Eye (tissue), 1 donor: ENCODE measurements around the gene RAB11FIP5.

Experiments
- DNase-seq: peaks from one replicate; pipeline ENCODE4 v3.0.0-alpha.2; 2015

Gene RAB11FIP5

DNA sequence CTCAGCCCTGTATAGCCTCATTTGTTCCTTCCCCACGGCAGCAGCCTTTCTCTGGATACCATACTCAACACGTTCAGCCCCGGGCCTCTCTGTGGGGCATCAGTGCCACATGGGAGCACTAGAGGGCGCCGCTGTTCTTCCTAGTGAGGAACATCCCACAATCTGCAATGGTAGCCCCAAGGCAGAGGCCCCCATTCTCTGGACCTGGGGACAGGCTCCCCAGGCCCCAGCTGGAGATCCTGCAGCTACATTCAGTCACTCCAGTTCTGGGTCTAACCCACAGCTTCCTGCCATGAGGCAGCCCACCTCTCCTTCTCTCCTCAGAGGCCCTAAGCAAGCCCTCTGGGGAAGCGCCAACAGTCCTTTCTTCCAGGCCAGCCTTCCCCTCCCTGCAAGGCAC is 27.1 kb downstream of the RAB11FIP5 start:
- DNase-seq: peak; percentile 89

DNA sequence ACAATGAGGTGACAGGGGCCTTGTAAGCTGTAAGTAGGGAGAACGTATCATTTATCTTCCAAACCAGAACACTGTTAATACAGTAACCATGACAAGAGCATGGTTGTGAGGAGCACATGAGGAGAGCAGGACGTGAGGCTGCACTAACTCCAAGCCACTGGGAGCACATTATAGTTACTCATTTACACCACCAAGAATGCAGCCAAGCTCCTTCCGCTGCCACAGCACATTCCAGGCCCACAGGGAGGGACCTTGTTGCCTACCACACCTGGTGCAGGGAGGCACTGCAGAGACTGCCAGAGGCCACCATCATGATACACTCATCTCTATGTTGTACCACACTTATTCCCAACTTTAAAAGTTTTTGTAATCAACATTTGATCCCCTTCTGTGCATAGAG is 27.8 kb downstream of the RAB11FIP5 start:
- DNase-seq: no peak

DNA sequence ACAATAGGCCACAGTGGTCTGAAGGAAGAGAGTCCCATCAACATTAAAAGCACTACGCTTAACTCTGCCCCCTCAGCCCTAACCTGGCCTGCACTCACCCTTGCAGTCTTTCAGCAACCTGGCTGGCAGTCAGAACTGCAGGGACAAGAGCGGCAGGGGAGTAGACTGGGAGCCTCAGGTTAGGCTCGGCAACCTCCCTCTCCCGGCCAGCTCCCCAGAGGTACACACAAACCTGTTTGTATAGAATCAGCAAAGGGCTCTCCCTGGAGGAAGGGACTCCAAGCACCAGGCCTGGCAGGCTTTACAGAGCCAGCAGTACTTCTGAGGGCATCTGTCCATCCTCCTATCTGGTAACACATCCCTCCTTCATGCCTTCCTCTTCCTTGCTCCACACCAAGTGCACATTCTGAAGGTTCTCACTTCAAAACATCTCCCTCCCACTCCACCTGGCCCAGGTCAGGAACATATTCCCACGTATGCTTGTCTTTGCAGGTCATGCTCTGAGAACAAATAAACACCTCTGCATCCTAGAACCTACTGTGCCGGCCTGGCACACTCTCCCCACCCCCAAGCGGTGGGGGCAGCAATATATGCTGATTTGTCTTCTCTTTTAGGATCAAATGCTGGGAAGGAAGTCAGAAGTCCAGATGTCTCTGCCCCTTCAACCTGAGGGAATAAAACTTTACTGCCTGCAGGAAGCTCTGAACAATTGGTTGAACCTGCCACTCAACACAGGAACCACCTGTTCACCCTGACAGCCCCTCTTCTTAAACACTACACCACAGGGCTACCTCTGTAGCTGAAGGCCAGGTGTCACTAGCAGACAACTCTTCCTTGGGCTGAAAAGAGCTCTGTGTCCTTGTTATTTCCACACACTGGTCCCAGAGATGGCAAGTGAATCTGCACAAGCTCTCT is 28.6 kb downstream of the RAB11FIP5 start:
- DNase-seq: no peak

DNA sequence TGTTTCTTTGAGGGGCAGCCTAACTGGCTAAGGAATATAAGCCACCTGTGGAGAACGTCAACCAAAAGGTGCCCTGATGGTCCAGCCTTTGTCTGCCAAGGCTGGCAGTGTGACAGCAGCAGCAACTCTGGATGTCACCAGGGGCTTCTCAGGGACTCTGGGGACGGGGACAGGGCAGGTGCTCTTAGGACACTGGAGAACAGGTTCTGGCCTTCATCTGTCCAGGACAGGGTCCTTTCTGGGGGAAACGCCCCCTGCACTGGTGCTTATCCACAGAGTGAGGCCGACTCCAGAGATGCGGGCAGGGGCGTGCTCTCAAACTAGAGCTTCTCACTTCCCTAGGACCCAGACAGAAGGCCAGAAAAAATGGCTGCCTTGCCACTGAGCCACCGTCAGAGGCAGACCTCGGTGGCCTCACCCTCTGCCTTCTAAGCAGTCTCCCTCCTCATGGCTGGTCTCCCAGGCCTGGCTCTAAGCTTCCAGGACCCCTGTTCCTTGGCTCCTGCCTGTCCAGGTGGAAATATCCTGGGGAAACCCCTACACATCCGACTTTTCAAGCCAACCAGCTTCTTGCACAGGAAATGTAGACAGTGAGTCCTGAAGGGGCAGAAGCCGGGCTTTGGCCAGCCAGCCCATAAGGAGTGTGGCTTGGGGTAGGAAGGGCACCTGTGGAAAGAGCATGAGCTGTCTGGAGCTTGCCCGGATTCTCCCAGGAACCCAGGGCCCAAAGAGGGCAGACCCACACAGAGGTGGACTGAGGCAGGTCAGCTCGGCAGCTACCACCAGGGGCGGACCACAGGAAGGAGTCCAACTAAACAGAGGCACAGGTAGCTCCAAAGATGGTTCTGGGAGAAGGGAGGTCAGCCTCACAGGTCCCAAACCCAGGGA is 30.0 kb downstream of the RAB11FIP5 start:
- no peak for DNase-seq

DNA sequence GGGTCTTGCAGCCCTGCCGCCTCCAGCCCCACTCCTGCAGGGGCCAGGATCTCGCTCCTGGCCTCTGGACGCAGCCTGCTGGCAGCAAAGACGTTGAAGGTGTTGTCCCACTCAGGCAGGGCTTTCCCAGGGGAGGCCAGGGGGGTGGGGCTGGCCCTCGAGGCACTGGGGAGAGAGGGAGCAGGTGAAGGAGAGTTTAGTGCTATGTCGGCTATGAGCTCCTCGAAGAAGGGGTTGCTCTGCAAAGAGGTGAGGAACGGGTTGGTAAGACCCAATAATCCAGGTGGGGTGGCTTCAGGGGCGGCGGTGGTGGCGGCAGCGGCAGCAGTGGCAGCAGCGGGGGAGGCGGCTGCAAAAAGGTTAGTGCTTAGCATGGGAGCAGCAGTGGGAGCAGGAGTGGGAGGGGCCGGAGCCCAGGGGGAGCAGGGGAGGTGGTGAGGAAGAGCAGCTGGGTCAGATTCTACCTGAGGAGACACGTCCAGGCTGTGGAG is 31.5 kb downstream of the RAB11FIP5 start:
- peak; percentile 18 for DNase-seq

DNA sequence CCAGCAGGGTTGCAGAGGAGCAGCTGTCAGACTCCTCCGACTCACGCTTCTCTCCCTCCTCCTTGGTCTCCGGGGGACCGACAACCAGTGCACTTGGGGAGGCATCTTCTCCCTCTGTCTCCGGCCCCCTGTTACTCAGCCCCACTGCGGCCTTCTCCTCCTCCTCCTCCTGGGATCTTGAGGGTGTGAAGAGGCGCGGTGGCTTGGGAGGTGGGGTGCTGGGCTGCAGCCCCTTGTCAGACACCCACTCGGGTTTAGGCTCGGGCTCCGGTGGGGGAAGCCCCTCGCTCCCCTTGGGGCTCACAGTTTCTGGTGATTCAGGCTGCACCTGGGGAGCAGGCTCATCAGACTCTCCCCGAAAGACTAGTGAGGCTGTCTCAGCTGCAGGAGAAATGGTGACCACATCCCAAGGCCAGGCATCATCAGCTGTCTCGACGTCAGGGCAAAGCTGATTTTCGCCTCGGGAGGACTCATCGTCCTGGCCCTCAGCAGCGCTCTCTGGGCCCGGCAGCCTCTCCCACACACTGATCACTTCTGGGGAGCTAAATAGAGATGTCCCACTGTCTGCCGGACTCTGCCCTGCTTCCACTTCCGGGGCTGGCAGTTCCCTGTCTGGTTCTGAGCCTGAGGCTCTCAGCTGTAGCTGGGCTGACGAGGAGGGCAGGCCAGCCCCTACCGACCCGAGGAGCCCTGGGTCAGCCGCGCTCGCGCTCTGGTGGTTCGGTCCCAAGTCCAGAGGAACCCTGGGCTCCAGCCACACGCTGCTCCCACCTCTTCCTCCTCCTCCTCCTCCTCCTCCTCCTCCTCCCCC is 32.2 kb downstream of the RAB11FIP5 start:
- peak; percentile 57 for DNase-seq

DNA sequence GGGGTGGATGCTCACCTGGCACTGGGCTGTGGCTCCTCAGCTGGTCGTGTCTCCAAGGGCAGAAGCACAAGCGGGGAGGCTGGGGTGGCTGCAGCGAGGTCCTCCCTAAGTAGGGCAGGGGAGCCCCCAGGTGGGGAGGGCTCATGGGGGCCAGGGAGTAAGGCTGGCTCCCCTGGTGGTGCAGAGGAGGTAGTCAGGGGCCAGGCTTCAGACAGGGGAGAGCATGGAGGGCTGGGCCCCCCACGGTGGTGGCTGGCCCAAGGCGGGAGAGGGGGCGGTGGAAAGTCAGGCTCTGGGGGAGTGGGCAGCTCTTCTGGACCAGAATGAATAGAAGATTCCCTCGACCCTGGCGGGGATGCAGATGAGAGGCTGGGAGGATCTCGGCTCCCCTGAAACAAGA is 33.1 kb downstream of the RAB11FIP5 start:
- DNase-seq: no peak

DNA sequence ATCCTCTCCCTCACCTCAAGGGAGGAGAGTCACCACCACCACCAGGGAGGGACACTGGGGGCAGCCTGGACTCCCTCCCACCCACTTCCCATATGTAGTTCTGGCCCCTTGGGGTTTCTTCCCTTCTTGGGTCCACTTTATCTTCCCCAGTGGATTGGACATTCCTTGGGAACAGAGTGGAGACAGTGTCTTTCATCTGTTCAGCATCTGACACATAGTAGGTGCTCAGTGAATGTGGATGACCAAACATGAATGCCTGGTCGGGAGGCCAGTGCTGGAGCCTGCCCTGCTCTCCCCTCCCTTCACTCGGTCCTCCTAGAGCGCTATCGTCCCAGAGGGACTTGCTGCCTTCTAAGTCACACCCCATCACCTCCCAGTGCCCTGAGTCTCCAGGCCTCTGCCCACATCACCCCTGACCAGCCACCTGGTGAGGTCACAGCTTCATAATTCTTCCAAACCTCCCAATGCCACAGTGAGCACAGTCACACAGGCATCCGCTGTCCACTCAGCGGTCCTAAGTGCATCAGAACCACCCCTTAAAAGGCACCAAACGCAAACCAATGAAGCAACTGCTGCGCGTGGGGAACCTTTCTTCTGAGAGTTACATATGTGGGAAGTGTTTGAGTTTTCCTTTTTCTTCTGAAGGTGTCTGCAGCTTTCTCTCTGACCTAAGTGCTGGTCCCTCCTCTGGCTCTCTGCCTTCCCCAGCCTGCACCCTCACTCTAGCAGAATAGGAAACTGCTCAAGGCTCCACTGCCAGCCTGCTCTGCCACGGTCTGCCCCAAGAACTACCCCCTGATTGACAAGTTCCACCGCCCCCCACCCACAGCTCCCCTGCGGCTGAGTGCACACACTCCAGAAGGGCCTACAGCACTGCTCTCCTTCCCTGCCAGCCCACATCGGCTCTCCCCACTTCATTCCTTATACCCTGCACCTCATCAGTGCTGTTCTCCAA is 34.0 kb downstream of the RAB11FIP5 start:
- DNase-seq: no peak

DNA sequence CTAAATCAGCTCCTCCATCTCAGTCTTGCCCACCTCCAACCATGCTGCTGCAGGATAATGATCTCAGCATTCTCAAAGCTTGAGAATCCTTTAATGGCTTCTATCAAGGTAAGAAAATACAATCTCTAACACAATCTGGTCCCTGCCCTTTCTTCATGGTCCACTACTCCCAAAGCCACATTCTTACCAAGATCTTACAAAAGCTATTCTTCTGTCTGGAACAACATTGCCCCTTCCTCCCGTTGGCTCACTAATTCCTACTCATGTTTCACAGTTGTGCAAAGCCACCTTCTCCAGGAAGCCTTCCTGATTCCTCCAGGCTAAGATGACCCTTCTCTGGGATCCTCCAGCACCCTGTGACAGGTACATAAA is 35.3 kb downstream of the RAB11FIP5 start:
- no peak for DNase-seq

DNA sequence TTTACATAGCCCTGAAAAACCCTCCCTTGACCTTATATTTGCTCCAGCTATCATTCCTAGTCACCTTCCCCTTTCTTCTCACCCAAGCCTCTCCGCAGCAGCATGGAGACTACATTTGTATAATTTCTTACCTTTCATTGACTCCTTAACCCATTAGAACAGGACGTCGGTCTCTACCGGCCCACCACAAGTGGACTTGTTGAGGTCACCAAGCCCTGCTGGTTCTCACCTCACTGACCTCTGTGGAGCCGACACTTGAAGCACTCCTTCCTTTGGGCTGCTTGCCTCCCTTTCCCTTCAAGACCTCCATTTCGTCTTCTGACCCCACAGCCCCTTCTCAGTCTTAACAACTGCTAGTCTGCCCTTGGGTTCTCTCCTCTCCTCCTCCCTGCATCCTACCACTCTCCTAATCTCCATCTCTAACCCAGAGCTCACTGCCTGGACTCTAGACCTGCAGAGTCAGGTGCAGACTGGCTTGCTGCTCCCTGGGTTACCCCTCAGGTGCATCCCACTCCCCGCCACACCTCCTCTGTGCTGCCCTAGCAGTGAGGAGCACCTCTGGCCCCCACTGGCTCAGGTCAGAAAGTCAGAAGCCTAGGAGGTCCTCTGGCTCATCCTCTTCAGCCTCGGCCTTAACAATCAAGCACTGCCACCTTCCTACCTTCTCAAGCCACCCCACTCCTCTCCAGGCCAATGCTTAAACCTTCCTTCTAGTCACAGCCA is 35.9 kb downstream of the RAB11FIP5 start:
- no peak for DNase-seq

DNA sequence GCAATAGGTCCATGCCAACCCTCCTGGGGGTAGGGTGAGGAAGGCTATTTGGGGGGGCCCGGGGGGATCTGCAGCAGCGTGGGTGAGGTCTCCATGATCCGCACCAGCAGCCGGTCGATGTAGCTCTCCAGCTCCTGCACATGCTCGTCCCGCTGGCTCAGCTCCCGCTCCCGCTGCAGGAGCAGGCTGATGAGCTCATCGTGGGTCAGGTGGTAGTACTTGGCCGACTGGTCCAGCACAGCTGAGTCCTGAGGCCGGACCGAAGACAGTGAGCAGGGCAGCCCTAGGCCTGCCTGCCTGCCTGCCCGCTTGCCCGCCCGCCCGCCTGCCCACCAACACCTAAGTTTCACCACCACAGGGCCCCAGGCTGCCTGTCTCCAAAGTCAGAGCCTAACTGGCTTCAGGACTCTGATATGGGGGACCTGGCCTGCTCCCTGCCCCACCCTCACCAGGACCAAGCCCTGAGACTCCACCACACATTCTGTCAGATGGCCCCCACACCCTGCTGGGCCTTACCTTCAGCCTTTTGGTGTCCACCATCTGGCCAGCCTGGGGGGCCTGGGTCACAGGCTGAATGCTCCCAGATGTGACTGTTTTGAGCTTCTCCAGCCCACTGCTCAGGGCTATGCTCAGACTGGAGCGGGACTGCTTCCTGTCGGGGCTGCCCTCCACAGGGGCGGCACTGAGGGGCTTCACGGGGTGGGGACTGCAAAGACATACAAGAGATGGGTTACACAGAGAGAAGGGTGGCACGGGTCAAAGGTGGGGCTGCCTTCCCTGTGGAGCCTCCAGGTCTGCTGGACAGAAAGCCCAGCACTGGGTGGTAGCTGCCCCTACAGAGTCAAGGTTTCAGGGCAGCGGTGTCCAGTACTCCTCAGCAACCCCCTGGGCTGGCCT is 37.0 kb downstream of the RAB11FIP5 start:
- DNase-seq: no peak

DNA sequence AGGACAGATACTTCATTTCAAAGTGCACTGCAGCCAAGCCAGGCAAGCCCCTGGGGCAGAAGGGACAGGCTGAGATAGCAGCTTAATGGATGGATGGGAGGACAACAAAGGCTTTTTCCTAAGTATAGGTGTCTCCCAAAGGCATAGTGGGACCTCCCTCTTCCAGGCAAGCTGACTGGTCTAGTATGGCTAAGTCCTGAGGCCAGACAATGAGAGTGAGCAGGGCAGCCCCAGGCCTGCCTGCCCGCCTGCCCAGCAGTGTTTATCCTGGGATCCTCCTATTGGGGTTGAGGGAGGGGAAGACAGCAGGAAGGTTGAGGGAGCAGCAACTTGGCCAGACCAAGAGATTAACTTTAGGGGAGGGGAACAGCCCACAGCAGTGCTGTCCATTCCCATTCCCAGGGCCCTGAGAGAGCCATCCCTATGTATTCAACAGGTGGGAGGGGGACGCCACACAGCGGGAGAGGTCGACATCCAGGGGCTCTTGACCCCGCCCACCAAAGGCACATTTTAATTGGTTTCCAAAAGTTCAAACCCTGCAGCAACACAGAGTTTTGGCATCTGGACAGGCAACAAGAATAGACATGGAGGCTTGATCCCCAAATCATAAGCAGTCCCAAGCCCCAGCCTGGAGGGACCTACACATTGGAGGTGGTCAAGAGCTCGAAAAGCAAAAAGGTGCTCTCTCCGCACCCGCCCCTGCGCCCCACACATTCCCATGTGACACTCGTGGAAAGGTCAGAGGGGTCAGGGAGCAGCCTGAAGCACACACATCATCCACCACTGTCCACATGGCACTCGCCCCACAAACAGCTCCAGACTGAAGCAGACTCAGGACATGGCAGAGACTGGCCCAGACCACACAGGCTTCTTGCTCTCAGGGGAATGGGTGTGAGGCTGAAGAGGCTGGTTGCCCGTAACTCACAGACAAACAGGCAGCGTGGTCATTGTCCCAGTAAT is 38.4 kb downstream of the RAB11FIP5 start:
- no peak for DNase-seq

DNA sequence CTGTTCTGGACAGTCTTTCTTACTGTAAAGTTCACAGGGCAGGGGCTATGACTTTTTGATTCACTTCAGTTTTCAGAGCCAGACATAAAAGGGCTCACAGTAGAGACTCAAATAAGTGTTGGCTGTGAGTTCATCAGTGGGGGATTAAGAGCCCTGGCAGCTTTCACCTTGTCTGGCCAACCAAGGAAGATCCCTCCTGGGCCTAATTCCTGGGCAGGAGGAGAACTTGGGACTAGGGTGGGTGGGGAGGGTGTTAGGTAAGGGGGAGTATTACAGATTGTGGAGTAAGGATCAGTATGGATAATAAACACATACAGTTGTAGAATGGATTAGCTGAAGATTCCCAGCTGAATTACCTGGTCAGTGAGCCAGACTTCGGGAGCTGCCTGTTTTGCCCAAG is 40.3 kb downstream of the RAB11FIP5 start:
- DNase-seq: no peak

DNA sequence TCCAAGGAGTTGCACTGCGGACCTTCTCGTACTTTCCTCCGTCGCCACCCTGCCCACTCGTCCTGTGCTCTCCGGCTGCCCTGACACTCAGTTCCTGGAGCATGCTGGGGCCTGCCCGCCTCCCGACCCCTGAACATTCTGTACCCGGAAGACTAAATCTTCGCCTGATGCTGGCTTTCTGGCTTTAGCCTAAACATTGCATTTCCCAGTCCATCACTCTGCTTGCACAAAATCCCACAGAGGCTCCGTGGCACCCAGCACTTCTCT is 40.7 kb downstream of the RAB11FIP5 start:
- no peak for DNase-seq

DNA sequence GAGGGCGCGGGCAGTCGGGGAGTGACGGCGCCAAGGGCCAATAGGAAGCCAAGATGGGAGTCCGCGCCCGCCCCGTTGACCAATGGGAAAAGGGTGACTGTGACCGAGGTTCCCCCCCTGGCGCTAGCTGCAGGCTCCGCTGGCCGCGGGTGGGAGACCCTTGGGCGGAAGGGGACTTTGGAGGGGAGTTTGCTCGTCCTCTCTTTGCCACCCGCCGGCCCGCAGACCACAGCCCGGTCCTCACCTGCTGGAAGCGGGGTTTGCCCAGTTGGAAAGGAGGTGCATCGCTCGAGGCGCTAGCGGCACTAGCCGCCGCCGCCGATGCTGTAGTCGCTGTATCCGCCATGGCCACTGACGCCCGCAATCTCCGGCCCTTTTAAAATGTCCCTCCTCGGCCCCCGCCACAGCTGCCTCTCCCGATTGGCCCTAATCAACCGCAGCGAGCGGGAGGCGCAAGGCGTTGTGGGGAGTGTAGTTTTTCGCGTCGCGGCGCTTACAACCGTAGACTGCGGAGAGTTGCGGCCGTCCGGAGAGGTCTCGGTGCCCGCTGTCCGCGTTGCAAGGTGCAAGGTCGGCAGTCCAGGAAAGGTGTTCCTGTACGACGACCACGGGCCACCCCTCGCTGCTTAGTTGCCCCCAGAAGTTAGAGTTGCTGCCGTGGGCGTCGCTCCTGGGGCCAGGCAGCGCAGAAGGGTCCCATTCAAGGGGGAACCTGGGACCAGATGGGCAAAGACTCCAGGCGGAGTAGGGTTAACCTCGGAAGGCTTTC is 41.2 kb downstream of the RAB11FIP5 start, which contains the start of gene SFXN5:
TSS of gene SFXN5 (minus strand) at position 353 of the 769 bp plus-strand sequence. CDS start at position 346, 7 bp downstream.
- peak; percentile 99 for DNase-seq

DNA sequence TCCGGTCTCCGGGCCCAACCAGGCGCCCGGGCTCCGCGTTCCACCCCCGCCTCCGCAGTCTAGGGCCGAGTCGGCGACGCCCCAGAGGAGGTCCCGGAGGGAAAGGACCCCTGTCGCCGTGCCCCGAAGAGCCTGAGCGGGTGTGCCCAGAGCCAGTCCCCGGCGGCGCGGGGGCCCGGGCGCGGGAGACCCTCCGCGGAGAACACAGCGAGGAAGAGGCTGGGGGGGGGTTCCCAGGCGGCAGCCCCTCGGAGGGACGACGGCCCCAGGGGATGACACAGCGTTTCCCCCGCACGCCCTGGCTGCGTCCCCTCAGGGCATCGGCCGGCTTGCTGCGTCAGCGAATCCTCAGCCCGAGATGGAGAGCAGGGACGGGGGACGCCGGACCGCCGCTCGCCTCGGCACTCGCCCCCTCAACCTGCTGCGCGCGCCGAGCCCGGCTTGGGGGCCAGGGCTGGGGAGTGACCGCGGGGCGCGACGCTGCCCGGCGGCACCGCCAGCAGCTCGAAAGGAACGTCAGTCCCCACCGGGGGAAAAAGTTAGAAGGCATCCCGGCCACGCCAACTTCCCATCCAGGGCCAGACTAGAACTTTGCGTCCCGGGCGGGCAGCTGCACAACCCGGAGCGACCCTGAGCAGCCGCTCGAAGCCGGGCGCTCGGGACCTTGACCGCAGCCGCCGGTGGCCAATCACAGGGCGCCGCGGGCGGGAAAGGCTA is 41.9 kb downstream of the RAB11FIP5 start:
- no peak for DNase-seq
